ENCODE results near the gene PARD3.

The PARD3 gene

GRCh38 chr10:34231441-34232180 is 583.5 kb downstream of the PARD3 start:
- peaks cover 2% of the 10 kb centered on the region for H3K9me3 ChIP-seq (ENCODE audit: insufficient read depth, low read length, severe bottlenecking)
- no peak overlapping the region for H3K4me2 ChIP-seq (ENCODE audit: insufficient read depth, low read length)
- H3K4me1 ChIP-seq (ENCODE audit: insufficient read depth, low read length), result peaks cover 2% of the 10 kb centered on the region
- no peak overlapping the region for H3K27ac ChIP-seq (ENCODE audit: low read length)
- H3K27me3 ChIP-seq (ENCODE audit: insufficient read depth, low read length, poor library complexity), result no peaks in the 10 kb centered on the region
- H3K79me2 ChIP-seq (ENCODE audit: insufficient read depth, low read length), result no peaks in the 10 kb centered on the region
- no peak for TF ChIP-seq CTCF (IDR thresholded peaks at IDR 0.05; ENCODE audit: borderline replicate concordance, extremely low read depth, low read length, poor library complexity, severe bottlenecking)
- TF ChIP-seq EZH2 (IDR thresholded peaks at IDR 0.05; ENCODE audit: borderline replicate concordance, low read depth, low read length, severe bottlenecking), result no peak
- no peak overlapping the region for H3K4me3 ChIP-seq (ENCODE audit: low read depth in 1 of 2, low read length in 2 of 2)
- no peaks in the 10 kb centered on the region for H4K20me1 ChIP-seq (ENCODE audit: insufficient read depth, low read length)
- no peak overlapping the region for H3K9ac ChIP-seq (ENCODE audit: low read depth, low read length)
- ATAC-seq (ENCODE audit: insufficient read depth, low read depth) (no peak), DNase-seq (no peak)
- no peaks in the 10 kb centered on the region for H3K36me3 ChIP-seq (ENCODE audit: insufficient read depth, low read length)
- no peak overlapping the region for H2AFZ ChIP-seq (ENCODE audit: low read depth, low read length)

GRCh38 chr10:34229917-34230316 is 585.2 kb downstream of the PARD3 start:
- Histone ChIP-seq H3K4me1 (ENCODE audit: insufficient read depth, low read length) (no peaks in the 10 kb centered on the region), H3K4me2 (ENCODE audit: insufficient read depth, low read length) (no peak overlapping the region), H3K79me2 (ENCODE audit: insufficient read depth, low read length) (no peaks in the 10 kb centered on the region), H2AFZ (ENCODE audit: low read depth, low read length) (no peak overlapping the region), H4K20me1 (ENCODE audit: insufficient read depth, low read length) (no peaks in the 10 kb centered on the region), H3K9me3 (ENCODE audit: insufficient read depth, low read length, severe bottlenecking) (peaks cover 2% of the 10 kb centered on the region), H3K36me3 (ENCODE audit: insufficient read depth, low read length) (no peaks in the 10 kb centered on the region), H3K27ac (ENCODE audit: low read length) (no peak overlapping the region), H3K27me3 (ENCODE audit: insufficient read depth, low read length, poor library complexity) (no peaks in the 10 kb centered on the region), H3K4me3 (ENCODE audit: low read depth in 1 of 2, low read length in 2 of 2) (no peak overlapping the region), H3K9ac (ENCODE audit: low read depth, low read length) (no peak overlapping the region)
- TF ChIP-seq EZH2 (IDR thresholded peaks at IDR 0.05; ENCODE audit: borderline replicate concordance, low read depth, low read length, severe bottlenecking) (no peak), CTCF (IDR thresholded peaks at IDR 0.05; ENCODE audit: borderline replicate concordance, extremely low read depth, low read length, poor library complexity, severe bottlenecking) (no peak)
- ATAC-seq (ENCODE audit: insufficient read depth, low read depth) (no peak), DNase-seq (no peak)

GRCh38 chr10:34228066-34228465 is 587.0 kb downstream of the PARD3 start:
- TF ChIP-seq CTCF (IDR thresholded peaks at IDR 0.05; ENCODE audit: borderline replicate concordance, extremely low read depth, low read length, poor library complexity, severe bottlenecking) (no peak), EZH2 (IDR thresholded peaks at IDR 0.05; ENCODE audit: borderline replicate concordance, low read depth, low read length, severe bottlenecking) (no peak)
- Histone ChIP-seq H4K20me1 (ENCODE audit: insufficient read depth, low read length) (no peaks in the 10 kb centered on the region), H3K36me3 (ENCODE audit: insufficient read depth, low read length) (no peaks in the 10 kb centered on the region), H3K4me3 (ENCODE audit: low read depth in 1 of 2, low read length in 2 of 2) (no peak overlapping the region), H3K9ac (ENCODE audit: low read depth, low read length) (no peak overlapping the region), H3K27me3 (ENCODE audit: insufficient read depth, low read length, poor library complexity) (no peaks in the 10 kb centered on the region), H2AFZ (ENCODE audit: low read depth, low read length) (no peak overlapping the region), H3K9me3 (ENCODE audit: insufficient read depth, low read length, severe bottlenecking) (peaks cover 2% of the 10 kb centered on the region), H3K27ac (ENCODE audit: low read length) (no peak overlapping the region), H3K4me1 (ENCODE audit: insufficient read depth, low read length) (no peaks in the 10 kb centered on the region), H3K4me2 (ENCODE audit: insufficient read depth, low read length) (no peak overlapping the region), H3K79me2 (ENCODE audit: insufficient read depth, low read length) (no peaks in the 10 kb centered on the region)
- ATAC-seq (ENCODE audit: insufficient read depth, low read depth) (no peak), DNase-seq (no peak)
